GM04503 (cell line): ENCODE measurements around the gene PLEKHA4.
"Not testable (repeated sequence)": the region's sequence is repeated elsewhere in the genome, so short reads cannot be mapped to it uniquely, and the experiment has no call there.

ENCODE experiments used
- DNase-seq: peaks from one replicate; pipeline ENCODE4 v3.0.0-alpha.2; 2012; ENCODE audit warnings: low read depth

The PLEKHA4 gene

DNA sequence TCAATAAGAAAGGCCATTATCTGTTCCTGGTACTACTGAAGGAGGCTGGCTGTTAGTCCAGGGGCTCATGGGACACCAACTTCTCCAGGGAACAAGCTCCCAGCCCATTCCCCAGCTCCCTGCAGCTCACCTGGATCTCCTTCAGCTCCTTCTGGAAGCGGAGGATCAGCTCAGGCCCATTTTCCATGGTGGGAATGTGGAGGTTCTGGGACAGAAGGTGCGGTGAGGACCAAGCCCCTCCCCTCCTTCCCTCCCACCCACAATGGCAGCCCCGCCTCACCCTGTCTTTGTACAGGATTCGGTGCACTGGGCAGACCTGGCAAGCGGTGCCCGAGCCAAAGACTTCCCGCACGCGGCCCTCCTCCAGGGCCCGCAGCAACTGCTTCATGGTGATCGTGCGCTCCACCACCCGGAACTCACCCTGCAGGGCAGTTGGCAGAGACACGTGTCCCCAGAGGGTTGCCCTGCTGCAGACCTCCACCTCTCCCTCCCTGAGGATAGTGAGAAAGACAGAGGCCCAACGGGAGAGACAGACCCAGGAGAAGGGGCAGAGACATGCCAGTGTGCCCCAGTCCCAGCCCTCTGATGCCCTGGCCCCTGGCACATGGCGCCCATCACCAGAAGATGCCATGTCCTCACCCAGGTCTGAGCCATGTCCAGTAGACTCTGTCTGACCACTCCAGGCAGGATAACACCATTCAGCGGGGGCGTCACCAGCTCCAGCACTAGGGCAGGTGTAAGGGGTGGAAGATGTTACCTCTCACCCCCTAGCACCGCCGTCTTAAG is 71.9 kb downstream of the PLEKHA4 start:
- DNase-seq = no peak

DNA sequence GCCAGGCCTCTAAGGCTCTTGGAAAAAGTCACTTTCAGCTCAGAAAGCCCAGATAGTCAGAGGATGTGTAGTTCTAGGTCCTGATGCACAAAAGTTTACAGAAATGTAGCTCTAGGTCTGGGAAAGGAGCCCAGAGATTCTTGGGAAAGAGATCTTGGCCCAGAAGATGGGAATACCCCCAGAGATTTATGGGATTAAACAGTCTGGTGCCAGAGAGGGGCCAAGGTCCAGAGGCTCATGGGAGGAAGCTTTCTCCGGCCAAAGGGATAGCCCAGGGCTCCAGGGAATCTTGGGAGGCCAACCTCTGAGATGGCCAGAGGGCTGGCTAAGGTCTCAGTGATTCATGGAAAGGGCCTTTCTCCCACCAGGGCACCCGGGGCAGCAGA is 72.7 kb downstream of the PLEKHA4 start:
- DNase-seq = no peak

DNA sequence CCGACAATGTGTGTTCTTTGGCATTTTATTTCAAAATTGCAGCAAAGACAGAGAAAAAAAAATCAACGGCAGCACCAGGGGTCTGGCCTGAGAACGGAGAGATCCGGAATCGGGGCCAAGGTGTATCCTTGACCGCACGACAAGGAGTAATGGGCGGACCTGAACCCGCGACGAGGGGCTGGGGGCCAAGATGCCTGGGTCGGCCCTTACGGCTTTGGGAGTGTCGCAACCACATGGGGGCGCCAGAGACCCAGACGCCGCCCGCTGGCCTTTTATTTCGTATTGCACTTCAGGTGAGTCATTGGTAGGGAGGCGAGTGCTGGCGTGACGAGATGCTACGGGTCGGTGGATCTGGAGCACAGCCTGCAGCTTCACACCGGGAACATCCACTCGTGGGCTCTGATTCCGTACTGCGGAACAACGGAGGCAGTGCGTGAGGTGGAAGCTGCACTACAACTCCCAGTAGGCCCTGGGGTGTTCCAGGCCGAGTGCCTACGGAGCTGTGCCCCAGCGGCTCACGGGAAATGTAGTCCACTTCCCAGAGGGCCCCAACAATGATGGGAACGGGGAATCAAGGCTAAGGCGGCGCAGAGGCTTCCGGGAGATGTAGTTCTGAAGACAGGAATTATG is 73.2 kb downstream of the PLEKHA4 start:
- peak; percentile 77 for DNase-seq

DNA sequence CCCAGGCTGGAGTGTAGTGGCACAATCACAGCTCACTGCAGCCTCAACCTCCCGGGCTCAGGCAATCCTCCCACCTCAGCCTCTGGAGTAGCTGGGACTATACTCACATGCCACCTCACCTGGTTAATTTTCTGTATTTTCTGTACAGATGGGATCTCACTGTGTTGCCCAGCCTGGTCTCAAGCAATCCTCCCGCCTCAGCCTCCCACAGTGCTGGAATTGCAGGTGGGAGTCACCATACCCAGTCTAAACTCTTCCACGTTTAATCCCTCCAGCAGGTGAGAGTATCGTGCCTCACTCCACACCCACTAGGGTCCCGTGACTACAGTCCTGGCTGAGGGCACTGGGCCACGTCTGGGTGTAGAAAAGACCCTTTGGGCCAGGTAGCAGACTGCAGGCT is 74.1 kb downstream of the PLEKHA4 start:
- no peak for DNase-seq

DNA sequence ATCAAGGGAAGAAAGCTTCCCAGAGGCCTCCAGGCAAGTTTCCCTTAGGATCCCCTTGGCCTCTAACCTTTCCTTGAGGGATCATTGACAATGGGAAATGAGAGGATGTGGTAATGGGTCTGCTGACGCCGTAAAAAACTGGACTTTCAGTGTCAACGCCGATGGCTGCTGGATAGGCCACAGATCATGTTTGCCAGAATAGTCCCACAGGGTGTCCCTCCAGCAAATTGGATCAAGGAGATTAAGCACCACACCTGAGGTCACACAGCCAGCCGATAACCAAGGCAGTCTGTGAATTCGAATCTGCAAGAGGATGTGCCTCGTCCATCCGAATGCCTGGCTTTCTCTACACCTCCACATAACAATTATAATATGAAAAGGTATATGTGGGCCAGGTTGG is 75.1 kb downstream of the PLEKHA4 start:
- DNase-seq = no peak

DNA sequence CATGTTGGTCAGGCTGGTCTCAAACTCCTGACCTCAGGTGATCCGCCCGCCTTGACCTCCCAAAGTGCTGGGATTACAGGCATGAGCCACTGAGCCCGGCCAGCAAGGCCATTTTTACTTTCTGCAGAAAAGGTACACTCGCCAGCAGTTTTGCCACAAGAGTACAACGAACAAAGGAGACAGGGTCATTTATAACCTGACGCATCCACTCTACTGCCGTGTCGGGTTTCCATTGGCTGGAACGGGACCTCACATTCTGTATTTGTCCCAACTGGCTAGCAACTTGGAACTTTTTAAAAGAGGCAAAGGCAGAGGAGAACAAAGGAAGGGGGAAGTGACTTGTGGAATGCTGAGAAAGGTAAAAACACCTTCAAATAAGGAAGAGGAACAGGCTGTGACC is 81.1 kb downstream of the PLEKHA4 start:
- not testable (repeated sequence) for DNase-seq
